ENCODE data around the gene NRXN2. TPM values are rescaled to one million over a fixed set of nuclear protein-coding genes. Genes with fewer than 3 reads are reported as not detected.

Gene NRXN2
- total RNA-seq, 1 experiment from 2014 or later = not detected

DNA sequence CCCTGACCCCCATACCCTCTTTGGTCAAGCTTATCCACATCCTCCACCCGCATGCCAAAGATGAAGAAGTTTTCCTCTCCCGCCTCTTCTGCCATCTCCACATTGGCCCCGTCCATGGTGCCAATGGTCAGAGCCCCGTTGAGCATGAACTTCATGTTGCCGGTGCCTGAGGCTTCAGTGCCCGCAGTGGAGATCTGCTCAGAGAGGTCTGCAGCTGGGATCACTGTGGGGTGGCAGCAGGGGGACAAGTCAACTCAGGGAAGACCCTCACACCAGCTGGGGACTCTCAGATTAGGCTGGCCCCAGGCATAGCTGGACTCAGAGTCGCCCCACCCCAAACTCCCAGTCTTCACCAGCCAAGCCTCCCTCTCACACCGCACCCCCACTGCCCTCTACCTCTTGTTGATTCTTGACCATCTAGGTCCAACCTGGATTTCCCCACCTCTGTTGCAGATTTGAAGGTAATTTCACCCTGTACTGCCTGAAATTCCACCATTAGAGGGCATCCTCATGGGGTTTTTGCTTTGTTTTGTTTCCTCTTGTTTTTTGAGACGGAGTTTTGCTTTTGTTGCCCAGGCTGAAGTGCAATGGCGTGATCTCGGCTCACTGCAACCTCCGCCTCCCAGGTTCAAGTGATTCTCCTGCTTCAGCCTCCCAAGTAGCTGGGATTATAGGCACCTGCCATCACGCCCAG, 27.5 kb upstream of the NRXN2 start:
- Mint-ChIP-seq H3K27me3 (ENCODE audit: unreplicated experiment) (peaks cover 24% of the 10 kb centered on the region), H3K27ac (ENCODE audit: unreplicated experiment) (no peak overlapping the region), H3K4me1 (ENCODE audit: low read depth, unreplicated experiment) (no peaks in the 10 kb centered on the region), H3K9me3 (ENCODE audit: low read depth, unreplicated experiment) (no peaks in the 10 kb centered on the region), H3K4me3 (ENCODE audit: low read depth, unreplicated experiment) (no peak overlapping the region), H3K36me3 (ENCODE audit: insufficient read depth, unreplicated experiment) (peaks cover 5% of the 10 kb centered on the region)
- TF ChIP-seq, protein P1, sequence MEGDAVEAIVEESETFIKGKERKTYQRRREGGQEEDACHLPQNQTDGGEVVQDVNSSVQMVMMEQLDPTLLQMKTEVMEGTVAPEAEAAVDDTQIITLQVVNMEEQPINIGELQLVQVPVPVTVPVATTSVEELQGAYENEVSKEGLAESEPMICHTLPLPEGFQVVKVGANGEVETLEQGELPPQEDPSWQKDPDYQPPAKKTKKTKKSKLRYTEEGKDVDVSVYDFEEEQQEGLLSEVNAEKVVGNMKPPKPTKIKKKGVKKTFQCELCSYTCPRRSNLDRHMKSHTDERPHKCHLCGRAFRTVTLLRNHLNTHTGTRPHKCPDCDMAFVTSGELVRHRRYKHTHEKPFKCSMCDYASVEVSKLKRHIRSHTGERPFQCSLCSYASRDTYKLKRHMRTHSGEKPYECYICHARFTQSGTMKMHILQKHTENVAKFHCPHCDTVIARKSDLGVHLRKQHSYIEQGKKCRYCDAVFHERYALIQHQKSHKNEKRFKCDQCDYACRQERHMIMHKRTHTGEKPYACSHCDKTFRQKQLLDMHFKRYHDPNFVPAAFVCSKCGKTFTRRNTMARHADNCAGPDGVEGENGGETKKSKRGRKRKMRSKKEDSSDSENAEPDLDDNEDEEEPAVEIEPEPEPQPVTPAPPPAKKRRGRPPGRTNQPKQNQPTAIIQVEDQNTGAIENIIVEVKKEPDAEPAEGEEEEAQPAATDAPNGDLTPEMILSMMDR (IDR thresholded peaks at IDR 0.05; ENCODE audit: unreplicated experiment) = no peak
- no TSS peak for BruUV-seq (replicated peaks)
- intact Hi-C loops (cut with micrococcal nuclease; ENCODE audit: unreplicated experiment) = no loop called here
- CTCF ChIA-PET = no interaction called here
- no peak for DNase-seq

DNA sequence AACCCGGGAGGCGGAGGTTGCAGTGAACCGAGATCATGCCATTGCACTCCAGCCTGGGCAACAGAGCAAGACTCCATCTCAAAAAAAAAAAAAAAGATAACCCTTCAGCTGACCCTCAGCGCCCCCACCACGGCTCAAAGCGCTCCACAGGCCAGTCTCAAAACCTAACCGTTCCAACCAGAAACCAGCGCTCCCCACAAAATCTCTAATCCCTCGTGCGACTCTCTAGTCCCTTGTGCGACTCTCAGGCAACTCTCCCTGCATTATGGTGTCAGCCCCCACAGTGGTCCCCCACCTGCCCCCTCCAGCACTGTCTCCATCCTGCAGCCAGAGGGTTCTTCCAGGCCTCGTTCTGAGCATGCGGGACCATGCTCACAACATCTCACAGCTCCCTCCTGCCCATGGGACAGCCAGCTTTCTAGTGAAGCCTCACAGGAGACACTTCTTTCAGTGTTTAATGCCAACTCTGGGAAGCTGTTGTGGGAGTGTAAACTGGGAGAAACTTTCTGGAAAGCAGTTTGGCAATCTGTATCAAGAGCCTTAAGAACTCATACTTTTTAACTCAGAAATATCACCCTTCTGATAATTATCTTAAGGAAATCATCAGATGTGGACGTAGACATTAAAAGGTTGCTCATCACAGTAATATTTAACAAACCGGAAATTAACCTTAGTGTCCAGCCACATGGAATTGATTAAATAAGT, 25.1 kb upstream of the NRXN2 start:
- TF ChIP-seq, protein P1 (IDR thresholded peaks at IDR 0.05; ENCODE audit: unreplicated experiment) = no peak
- BruUV-seq (replicated peaks) = no TSS peak
- peaks cover 48% of the 10 kb centered on the region for H3K27me3 Mint-ChIP-seq (ENCODE audit: unreplicated experiment)
- H3K27ac Mint-ChIP-seq (ENCODE audit: unreplicated experiment) = no peak overlapping the region
- intact Hi-C loops (cut with micrococcal nuclease; ENCODE audit: unreplicated experiment) = no loop called here
- no peak for DNase-seq
- CTCF ChIA-PET = no interaction called here
- no peaks in the 10 kb centered on the region for H3K9me3 Mint-ChIP-seq (ENCODE audit: low read depth, unreplicated experiment)
- H3K36me3 Mint-ChIP-seq (ENCODE audit: insufficient read depth, unreplicated experiment) = peaks cover 11% of the 10 kb centered on the region
- peaks cover 10% of the 10 kb centered on the region for H3K4me1 Mint-ChIP-seq (ENCODE audit: low read depth, unreplicated experiment)
- H3K4me3 Mint-ChIP-seq (ENCODE audit: low read depth, unreplicated experiment) = no peak overlapping the region

DNA sequence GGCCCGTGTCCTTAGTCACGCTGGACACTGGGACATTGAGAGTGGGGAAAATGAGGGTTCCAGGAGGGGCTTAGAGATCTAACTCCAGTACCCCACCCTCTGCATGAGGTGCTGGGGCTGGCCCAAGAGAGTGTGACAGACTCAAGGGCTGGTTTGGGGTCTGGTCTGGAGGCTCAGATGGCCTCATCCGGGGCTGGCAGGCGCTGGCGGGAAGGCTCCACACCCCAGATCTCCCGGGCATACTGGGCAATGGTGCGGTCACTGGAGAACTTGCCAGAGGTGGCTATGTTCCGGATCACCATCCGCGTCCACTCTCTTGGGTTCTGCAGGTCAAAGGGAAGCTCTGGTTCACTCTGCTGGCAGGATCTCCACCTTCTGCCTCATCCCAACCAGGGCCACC, 23.5 kb upstream of the NRXN2 start:
- Mint-ChIP-seq H3K27me3 (ENCODE audit: unreplicated experiment) (peaks cover 58% of the 10 kb centered on the region), H3K4me1 (ENCODE audit: low read depth, unreplicated experiment) (peaks cover 10% of the 10 kb centered on the region), H3K36me3 (ENCODE audit: insufficient read depth, unreplicated experiment) (peaks cover 11% of the 10 kb centered on the region), H3K27ac (ENCODE audit: unreplicated experiment) (no peak overlapping the region), H3K9me3 (ENCODE audit: low read depth, unreplicated experiment) (no peaks in the 10 kb centered on the region), H3K4me3 (ENCODE audit: low read depth, unreplicated experiment) (no peak overlapping the region)
- CTCF ChIA-PET = no interaction called here
- intact Hi-C loops (cut with micrococcal nuclease; ENCODE audit: unreplicated experiment) = no loop called here
- TF ChIP-seq, protein P1 (IDR thresholded peaks at IDR 0.05; ENCODE audit: unreplicated experiment) = no peak
- no peak for DNase-seq
- BruUV-seq (replicated peaks) = no TSS peak

DNA sequence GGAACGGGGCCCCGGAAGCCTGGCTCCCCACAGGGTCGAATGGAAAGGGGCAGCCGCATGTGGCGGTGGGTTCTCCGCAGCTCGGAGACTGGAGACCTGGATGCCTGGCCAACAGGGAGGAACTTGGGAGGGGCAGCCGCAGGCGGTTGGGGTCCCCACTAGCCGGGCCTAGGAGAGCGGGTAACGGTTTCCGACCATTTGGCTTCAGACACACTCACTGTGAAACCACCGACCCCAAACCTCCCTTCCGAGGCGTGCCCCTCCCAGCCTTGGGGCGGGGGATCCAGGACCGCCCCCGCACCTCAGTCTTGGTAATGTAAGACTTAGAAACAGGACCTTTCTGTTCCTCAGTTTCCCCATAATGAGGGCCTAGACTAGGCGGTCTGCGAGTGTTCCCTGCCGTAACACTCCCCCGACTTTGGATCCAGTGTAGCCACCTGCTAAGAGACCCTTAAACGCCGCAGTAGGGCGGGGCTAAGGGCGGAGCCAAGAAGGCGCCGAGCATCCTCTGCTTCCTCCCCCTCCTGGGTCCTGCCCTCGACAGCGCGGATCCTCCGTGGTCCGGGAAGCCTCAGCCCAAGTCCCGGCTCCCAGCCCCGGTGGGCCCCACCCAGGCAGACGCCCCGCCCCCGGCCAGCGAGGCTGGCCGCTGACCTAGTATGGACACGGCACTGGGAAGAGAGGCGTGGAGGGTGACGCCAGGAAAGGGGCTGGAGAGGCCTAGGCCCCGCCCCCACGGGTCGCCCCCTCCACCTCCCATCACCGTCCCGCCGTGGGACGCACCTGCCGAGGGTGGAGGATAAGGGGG, 22.7 kb upstream of the NRXN2 start:
- BruUV-seq (replicated peaks) = no TSS peak
- Mint-ChIP-seq H3K27ac (ENCODE audit: unreplicated experiment) (no peak overlapping the region), H3K36me3 (ENCODE audit: insufficient read depth, unreplicated experiment) (peaks cover 11% of the 10 kb centered on the region), H3K9me3 (ENCODE audit: low read depth, unreplicated experiment) (no peaks in the 10 kb centered on the region), H3K27me3 (ENCODE audit: unreplicated experiment) (peaks cover 66% of the 10 kb centered on the region), H3K4me3 (ENCODE audit: low read depth, unreplicated experiment) (no peak overlapping the region), H3K4me1 (ENCODE audit: low read depth, unreplicated experiment) (peaks cover 10% of the 10 kb centered on the region)
- CTCF ChIA-PET = no interaction called here
- DNase-seq = no peak
- TF ChIP-seq, protein P1 (IDR thresholded peaks at IDR 0.05; ENCODE audit: unreplicated experiment) = no peak
- intact Hi-C loops (cut with micrococcal nuclease; ENCODE audit: unreplicated experiment) = no loop called here

Data from Calu3 (cell line).